SK-N-SH (cell line): Measurements from ENCODE around the gene AUTS2. TPM values are rescaled to one million over a fixed set of nuclear protein-coding genes. Genes with fewer than 3 reads are reported as not detected.

Source experiments
- CTCF ChIA-PET: fragments of 300-600, 350-600 bp; formaldehyde crosslinking; extraction: SDS; loops from one replicate; lab custom pipeline; 2021; lab: Yijun Ruan, JAX
- POLR2A ChIA-PET: fragments of 350-600 bp; sonication (Branson Sonifier 250); formaldehyde crosslinking; extraction: SDS; loops from one replicate; lab custom pipeline; 2020; ENCODE audit warnings: antibody characterized with exemption, inconsistent platforms; lab: Yijun Ruan, JAX
- DNase-seq: peaks from one replicate; pipeline ENCODE4 v3.0.0; 2012
- H2AFZ ChIP-seq: fragments of 200-600 bp; sonication (generic); 2 replicates; pipeline ENCODE4 v1.8.1; 2016; ENCODE audit warnings: antibody characterized with exemption, mild to moderate bottlenecking, low read depth
- H3F3A ChIP-seq: fragments of 200-600 bp; sonication (generic); replicated peaks from 2 replicates; pipeline ENCODE3; 2016; ENCODE audit warnings: antibody characterized with exemption, mild to moderate bottlenecking; ENCODE audit not compliant: insufficient read depth
- H3K27ac ChIP-seq, 2 experiments: fragments of 200-500 bp in 1 of 2; fragments of 200-600 bp in 1 of 2; sonication (Bioruptor generic) in 1 of 2; sonication (generic), shearing (Covaris generic) in 1 of 2; 2 replicates each; pipeline versions ENCODE4 v1.5.1 to v1.6.1; 2014 to 2016; ENCODE audit warnings: low read depth in 2 of 2, inconsistent platforms in 1 of 2, low read length in 1 of 2, mild to moderate bottlenecking in 1 of 2, mixed read lengths in 1 of 2
- H3K27me3 ChIP-seq: fragments of 200-600 bp; sonication (generic), shearing (Covaris generic); 2 replicates; pipeline ENCODE4 v1.6.1; 2016; ENCODE audit warnings: mixed run types; ENCODE audit not compliant: insufficient read depth
- H3K36me3 ChIP-seq, 2 experiments: fragments of 200-500 bp in 1 of 2; fragments of 200-600 bp in 1 of 2; sonication (Bioruptor generic) in 1 of 2; sonication (generic) in 1 of 2; replicated peaks in 1 of 2; 2 replicates each; pipeline versions ENCODE3 to v1.5.1; 2014 to 2016; ENCODE audit warnings: low read length in 1 of 2, mild to moderate bottlenecking in 1 of 2; ENCODE audit not compliant: insufficient read depth in 2 of 2, control insufficient read depth in 1 of 2
- H3K4me1 ChIP-seq, 2 experiments: fragments of 200-500 bp in 1 of 2; fragments of 200-600 bp in 1 of 2; sonication (Bioruptor generic) in 1 of 2; sonication (generic), shearing (Covaris generic) in 1 of 2; 2 replicates each; pipeline versions ENCODE4 v1.5.1 to v1.6.1; 2014 to 2016; ENCODE audit warnings: low read depth in 1 of 2, low read length in 1 of 2, mixed run types in 1 of 2; ENCODE audit not compliant: insufficient read depth in 2 of 2, control insufficient read depth in 1 of 2
- H3K4me2 ChIP-seq: fragments of 200-600 bp; sonication (generic), shearing (Covaris generic); 2 replicates; pipeline ENCODE4 v1.6.1; 2017; ENCODE audit warnings: mixed run types
- H3K4me3 ChIP-seq, 2 experiments: fragments of 200-500 bp in 1 of 2; fragments of 200-600 bp in 1 of 2; sonication (Bioruptor generic) in 1 of 2; sonication (generic), shearing (Covaris generic) in 1 of 2; 2 replicates each; pipeline versions ENCODE4 v1.5.1 to v1.8.1; 2014 to 2016; ENCODE audit warnings: low read depth in 2 of 2, inconsistent platforms in 1 of 2, low read length in 1 of 2, mild to moderate bottlenecking in 1 of 2, mixed read lengths in 1 of 2, moderate library complexity in 1 of 2
- H3K79me2 ChIP-seq: fragments of 200-600 bp; sonication (generic); 2 replicates; pipeline ENCODE4 v1.8.1; 2017; ENCODE audit warnings: mild to moderate bottlenecking; ENCODE audit not compliant: insufficient read depth
- H3K9ac ChIP-seq: fragments of 200-600 bp; sonication (generic); 2 replicates; pipeline ENCODE4 v1.6.1; 2017; ENCODE audit warnings: mixed run types
- H3K9me2 ChIP-seq: fragments of 200-600 bp; sonication (generic); 2 replicates; pipeline ENCODE4 v1.6.1; 2017; ENCODE audit warnings: mixed run types
- H3K9me3 ChIP-seq: fragments of 200-600 bp; sonication (generic); 2 replicates; pipeline ENCODE4 v1.6.1; 2017; ENCODE audit warnings: mixed run types, mild to moderate bottlenecking, moderate library complexity
- H4K20me1 ChIP-seq: fragments of 200-600 bp; sonication (generic); 2 replicates; pipeline ENCODE4 v1.6.1; 2017; ENCODE audit warnings: mild to moderate bottlenecking, mixed run types; ENCODE audit not compliant: insufficient read depth
- CTCF ChIP-seq: fragments of 200-600 bp; sonication (generic); IDR thresholded peaks from 2 replicates; pipeline ENCODE4 v1.6.1; 2017; ENCODE audit warnings: antibody characterized with exemption, mild to moderate bottlenecking, moderate library complexity
- EP300 ChIP-seq, 2 experiments: IDR thresholded peaks; 2 replicates each; pipeline versions ENCODE4 v1.4.0 to v1.6.1; 2012; ENCODE audit warnings: borderline replicate concordance in 1 of 2, low read depth in 1 of 2, low read length in 1 of 2
- EZH2phosphoT487 ChIP-seq: fragments of 200-600 bp; sonication (generic); IDR thresholded peaks from 2 replicates; pipeline ENCODE4 v1.6.1; 2017; ENCODE audit warnings: low read depth, mixed run types, mild to moderate bottlenecking, antibody characterized with exemption, moderate library complexity, borderline replicate concordance
- GABPA ChIP-seq: IDR thresholded peaks from 2 replicates; pipeline ENCODE4 v1.4.0; 2012; ENCODE audit warnings: low read depth, mild to moderate bottlenecking
- GATA2 ChIP-seq: sonication (generic); formaldehyde crosslinking; IDR thresholded peaks from 2 replicates; pipeline ENCODE4 v1.5.0; 2020; ENCODE audit warnings: mild to moderate bottlenecking, missing genetic modification reagents
- IRF3 ChIP-seq: fragments of 150-350 bp; IDR thresholded peaks from 2 replicates; pipeline ENCODE4 v1.6.1; 2016; ENCODE audit warnings: mild to moderate bottlenecking, low read depth, low read length
- NFIC ChIP-seq: IDR thresholded peaks from 2 replicates; pipeline ENCODE4 v1.4.0; 2012; ENCODE audit warnings: borderline replicate concordance
- REST ChIP-seq: IDR thresholded peaks from 2 replicates; pipeline ENCODE4 v1.6.1; 2012; ENCODE audit warnings: mild to moderate bottlenecking, low read depth, low read length, moderate library complexity
- YY1 ChIP-seq: IDR thresholded peaks from 2 replicates; pipeline ENCODE4 v1.4.0; 2012; ENCODE audit warnings: low read depth, mild to moderate bottlenecking
- WGBS: methylation state at CpG from one replicate; pipeline ENCODE4 v1.1.6; 2017; ENCODE audit warnings: low lambda C conversion rate; 5-methylcytosine and 5-hydroxymethylcytosine counted together
- polyA plus RNA-seq, 3 experiments: library from polyadenylated mRNA; depleted of rRNA; stranded (reverse); fragments of >200 nt; gene quantifications; 2 replicates each; pipeline ENCODE4 v1.2.3, GENCODE V29; 2012

AUTS2 gene
- polyA plus RNA-seq, 1 of the 3 experiments (the other 2 are of a cell fraction), result 15.6 TPM

- no peak overlapping the region for H3K27ac ChIP-seq
- TF ChIP-seq GABPA, result no peak
- no peak for TF ChIP-seq CTCF
- no peak for TF ChIP-seq YY1
- TF ChIP-seq IRF3, result no peak
- no peak for TF ChIP-seq REST
- TF ChIP-seq EZH2phosphoT487, result no peak
- TF ChIP-seq GATA2, result no peak
- TF ChIP-seq NFIC, result no peak
- TF ChIP-seq EP300 (IDR thresholded peaks at IDR 0.05; ENCODE audit: borderline replicate concordance in 1 of 2, low read depth in 1 of 2, low read length in 1 of 2), result no peak
- no peaks in the 10 kb centered on the region for H3K9me3 ChIP-seq
- H3K27me3 ChIP-seq, result no peaks in the 10 kb centered on the region
- H3K9ac ChIP-seq, result no peak overlapping the region
- H3K4me2 ChIP-seq, result no peak overlapping the region
- DNase-seq, result no peak
- H3F3A ChIP-seq, result no peaks in the 10 kb centered on the region
- no peak overlapping the region for H3K4me3 ChIP-seq
- H3K9me2 ChIP-seq, result no peaks in the 10 kb centered on the region
- ChIA-PET POLR2A (no interaction called here), CTCF (no interaction called here)
- H3K4me1 ChIP-seq, result peaks cover 0 to 9% of the 10 kb centered on the region in 2 experiments; a peak in 2 of 4 replicates
- no peaks in the 10 kb centered on the region for H4K20me1 ChIP-seq
- H2AFZ ChIP-seq, result no peak overlapping the region
- H3K79me2 ChIP-seq, result no peaks in the 10 kb centered on the region
- no peaks in the 10 kb centered on the region for H3K36me3 ChIP-seq
- WGBS, result 76% methylated on average over 5 of the region's 5 CpGs
Observed at GRCh38 chr7:70632400-70632799, 1034.1 kb downstream of the AUTS2 start.

- peak overlapping the region; percentile 30; the same call in 1 of the 2 replicates for H3K4me2 ChIP-seq
- peaks cover 7 to 9% of the 10 kb centered on the region in 2 experiments; a peak in 2 of 4 replicates for H3K4me1 ChIP-seq
- H3K27ac ChIP-seq, result peak overlapping the region in 1 of 2 experiments; percentile 64; a peak in 2 of 4 replicates
- CTCF ChIA-PET, result no interaction called here
- no peaks in the 10 kb centered on the region for H3K9me3 ChIP-seq
- H3K27me3 ChIP-seq, result no peaks in the 10 kb centered on the region
- TF ChIP-seq YY1, result no peak
- TF ChIP-seq REST, result no peak
- H2AFZ ChIP-seq, result no peak overlapping the region
- no peaks in the 10 kb centered on the region for H3K36me3 ChIP-seq
- H3K79me2 ChIP-seq, result no peaks in the 10 kb centered on the region
- 92% methylated on average over 8 of the region's 8 CpGs for WGBS
- H3K9ac ChIP-seq, result no peak overlapping the region
- H3K4me3 ChIP-seq, result no peak overlapping the region
- POLR2A ChIA-PET, result no interaction called here
- no peaks in the 10 kb centered on the region for H4K20me1 ChIP-seq
- no peaks in the 10 kb centered on the region for H3F3A ChIP-seq
- no peaks in the 10 kb centered on the region for H3K9me2 ChIP-seq
- no peak for DNase-seq
Observed at GRCh38 chr7:70634071-70634470, 1035.8 kb downstream of the AUTS2 start.
